B cell (primary cell): ENCODE results near the gene LRSAM1. TPM values are rescaled to one million over a fixed set of nuclear protein-coding genes. Genes with fewer than 3 reads are reported as not detected.

Experiments
- ATAC-seq: fragments of 200-7000 bp; cut with Tn5 transposase; one replicate; pipeline ENCODE4 v1.10.0; 2021; ENCODE audit warnings: low read depth, mild to moderate bottlenecking, moderate number of reproducible peaks, moderate library complexity
- CTCF ChIA-PET: fragments of 350-600 bp; sonication (Branson Sonifier 250); formaldehyde crosslinking; loops from one replicate; lab custom pipeline; 2021; ENCODE audit warnings: antibody characterized with exemption, inconsistent platforms; lab: Charles Lee
- POLR2A ChIA-PET: fragments of 350-600 bp; sonication (Branson Sonifier 250); formaldehyde crosslinking; loops from one replicate; lab custom pipeline; 2021; ENCODE audit warnings: antibody characterized with exemption; lab: Charles Lee
- DNase-seq: peaks from one replicate; pipeline ENCODE4 v3.0.0; 2013
- H2AFZ ChIP-seq: 2 replicates; pipeline ENCODE4 v1.6.1; 2012; ENCODE audit warnings: mild to moderate bottlenecking, low read depth, low read length; ENCODE audit not compliant: insufficient read depth, poor library complexity, severe bottlenecking
- H3K27ac ChIP-seq, 2 donors: 1 replicate in 1 of 2; 2 replicates in 1 of 2; pipeline ENCODE4 v1.5.1; 2012 to 2013; ENCODE audit warnings: low read length in 2 of 2, mild to moderate bottlenecking in 2 of 2, moderate library complexity in 1 of 2
- H3K27me3 ChIP-seq, 4 experiments: fragments of 200-600 bp in 1 of 4; sonication (generic) in 1 of 4; replicated peaks in 1 of 4; 1 replicate in 2 of 4; 2 replicates in 2 of 4; pipeline versions ENCODE4 v1.6.1 to v1.7.0; 2013 to 2016; ENCODE audit warnings: low read length in 3 of 4, mild to moderate bottlenecking in 2 of 4, mixed read lengths in 1 of 4, moderate library complexity in 1 of 4; ENCODE audit not compliant: insufficient read depth in 4 of 4, control insufficient read depth in 3 of 4; ENCODE audit errors: control extremely low read depth in 1 of 4
- H3K36me3 ChIP-seq, 2 experiments: replicated peaks in 1 of 2; 1 replicate in 1 of 2; 2 replicates in 1 of 2; pipeline versions ENCODE4 v1.6.1 to v1.7.1; 2013; ENCODE audit warnings: low read length in 1 of 2; ENCODE audit not compliant: insufficient read depth in 2 of 2, control insufficient read depth in 1 of 2; ENCODE audit errors: control extremely low read depth in 1 of 2, extremely low read depth in 1 of 2
- H3K4me1 ChIP-seq, 2 donors: fragments of 200-600 bp in 1 of 2; sonication (generic) in 1 of 2; 1 replicate in 1 of 2; 2 replicates in 1 of 2; pipeline versions ENCODE4 v1.5.1 to v1.6.1; 2013 to 2017; ENCODE audit warnings: low read length in 2 of 2; ENCODE audit not compliant: control insufficient read depth in 2 of 2, insufficient read depth in 2 of 2
- H3K4me2 ChIP-seq: replicated peaks from 2 replicates; pipeline ENCODE3; 2012; ENCODE audit warnings: mild to moderate bottlenecking, low read depth, low read length; ENCODE audit not compliant: poor library complexity, severe bottlenecking
- H3K4me3 ChIP-seq, 5 experiments: fragments of 200-600 bp in 1 of 5; sonication (generic) in 1 of 5; 1 replicate in 3 of 5; 2 replicates in 2 of 5; pipeline versions ENCODE4 v1.5.1 to v1.7.0; 2011 to 2016; ENCODE audit warnings: low read length in 4 of 5, mild to moderate bottlenecking in 4 of 5, low read depth in 2 of 5, control low read depth in 1 of 5, moderate library complexity in 1 of 5; ENCODE audit not compliant: insufficient read depth in 1 of 5; ENCODE audit errors: control extremely low read depth in 1 of 5, extremely low read depth in 1 of 5
- H3K79me2 ChIP-seq: fragments of 200-600 bp; sonication (generic); one replicate; pipeline ENCODE4 v1.6.0; 2016; ENCODE audit warnings: low read length; ENCODE audit not compliant: control insufficient read depth, insufficient read depth
- H3K9ac ChIP-seq: fragments of 200-600 bp; sonication (generic); 2 replicates; pipeline ENCODE4 v1.6.1; 2017; ENCODE audit warnings: mild to moderate bottlenecking, low read length, moderate library complexity
- H3K9me3 ChIP-seq, 3 donors: one replicate each; pipeline versions ENCODE4 v1.6.1 to v1.7.1; 2013; ENCODE audit warnings: low read length in 2 of 3; ENCODE audit not compliant: control insufficient read depth in 2 of 3, insufficient read depth in 1 of 3; ENCODE audit errors: control extremely low read depth in 1 of 3
- H4K20me1 ChIP-seq: 2 replicates; pipeline ENCODE4 v1.6.0; 2012; ENCODE audit warnings: mild to moderate bottlenecking, low read length; ENCODE audit not compliant: insufficient read depth, control insufficient read depth, poor library complexity, severe bottlenecking
- H3K27ac Mint-ChIP-seq: one replicate; pipeline ENCODE4 v1.8.0; 2021; ENCODE audit warnings: mixed read lengths
- H3K27me3 Mint-ChIP-seq: one replicate; pipeline ENCODE4 v1.8.0; 2021; ENCODE audit warnings: mixed read lengths
- H3K4me1 Mint-ChIP-seq: one replicate; pipeline ENCODE4 v1.8.0; 2021; ENCODE audit warnings: mixed read lengths
- H3K4me3 Mint-ChIP-seq: one replicate; pipeline ENCODE4 v1.8.0; 2021; ENCODE audit warnings: mixed read lengths
- H3K9me3 Mint-ChIP-seq: one replicate; pipeline ENCODE4 v1.8.0; 2022; ENCODE audit warnings: mixed read lengths; ENCODE audit not compliant: insufficient read depth
- EZH2 ChIP-seq: IDR thresholded peaks from 2 replicates; pipeline ENCODE4 v1.6.1; 2012; ENCODE audit warnings: borderline replicate concordance, low read depth, mild to moderate bottlenecking, moderate library complexity, low read length; ENCODE audit not compliant: insufficient read depth, poor library complexity, severe bottlenecking
- WGBS: methylation state at CpG from one replicate; pipeline ENCODE4 v1.1.5; 2013; ENCODE audit warnings: missing lambda C conversion rate; ENCODE audit not compliant: insufficient coverage; 5-methylcytosine and 5-hydroxymethylcytosine counted together
- intact Hi-C: fragments of 100-400 bp; cut with micrococcal nuclease; formaldehyde crosslinking; loops from one replicate; pipeline ENCODE4 v1.10.0; 2022
- polyA plus RNA-seq: library from polyadenylated mRNA; depleted of rRNA; stranded (reverse); fragments of >200 nt; gene quantifications from 2 replicates; pipeline ENCODE4 v1.2.3, GENCODE V29; 2012
- total RNA-seq, 2 donors: library from RNA; stranded (reverse); fragments of 120-200 nt in 1 of 2; gene quantifications; 1 replicate in 1 of 2; 2 replicates in 1 of 2; pipeline versions ENCODE4 v1.2.3 to v1.2.4, GENCODE V29; 2013 to 2022
- TF ChIP-seq, protein P1 (sequence below): fragments of 200-600 bp; IDR thresholded peaks from one replicate; pipeline ENCODE4 v1.8.0; 2022; ENCODE audit warnings: antibody characterized with exemption, mild to moderate bottlenecking

Gene LRSAM1
- total and polyA plus RNA-seq, 2 donors (not counting 1 experiment from before 2014, with no cell fraction given) = 30.6 to 39.8 TPM

DNA sequence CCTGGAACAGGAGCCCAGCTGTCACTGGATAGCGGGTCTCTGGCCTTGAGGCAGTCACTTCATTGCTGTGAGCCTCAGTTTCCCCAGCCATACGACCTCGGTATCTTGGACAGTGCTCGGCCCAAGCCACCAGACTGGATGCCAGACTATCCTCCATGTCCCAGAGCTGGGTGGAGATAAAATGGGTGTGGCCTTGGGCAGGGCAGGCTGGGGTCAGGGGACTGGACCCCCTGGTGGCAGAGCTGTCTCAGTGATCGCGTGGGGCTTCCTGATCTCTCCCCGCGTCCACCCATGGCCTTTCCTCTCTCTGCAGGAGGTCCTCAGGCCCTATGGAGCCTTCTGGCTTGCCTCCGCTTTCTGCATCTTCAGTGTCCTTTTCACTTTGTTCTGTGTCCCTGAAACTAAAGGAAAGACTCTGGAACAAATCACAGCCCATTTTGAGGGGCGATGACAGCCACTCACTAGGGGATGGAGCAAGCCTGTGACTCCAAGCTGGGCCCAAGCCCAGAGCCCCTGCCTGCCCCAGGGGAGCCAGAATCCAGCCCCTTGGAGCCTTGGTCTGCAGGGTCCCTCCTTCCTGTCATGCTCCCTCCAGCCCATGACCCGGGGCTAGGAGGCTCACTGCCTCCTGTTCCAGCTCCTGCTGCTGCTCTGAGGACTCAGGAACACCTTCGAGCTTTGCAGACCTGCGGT is 44.4 kb upstream of the LRSAM1 start:
- peaks cover 3 to 5% of the 10 kb centered on the region in 2 donors for H3K4me1 ChIP-seq
- Mint-ChIP-seq H3K4me1 (peaks cover 7% of the 10 kb centered on the region), H3K9me3 (no peaks in the 10 kb centered on the region), H3K4me3 (no peak overlapping the region), H3K27me3 (no peaks in the 10 kb centered on the region), H3K27ac (no peak overlapping the region)
- no peaks in the 10 kb centered on the region for H3K27me3 ChIP-seq
- H3K9me3 ChIP-seq = no peaks in the 10 kb centered on the region
- H3K9ac ChIP-seq = no peak overlapping the region
- H2AFZ ChIP-seq = no peak overlapping the region
- WGBS = over 99% methylated on average over 13 of the region's 13 CpGs
- POLR2A ChIA-PET = no interaction called here
- H4K20me1 ChIP-seq = no peaks in the 10 kb centered on the region
- peaks cover 0 to 5% of the 10 kb centered on the region in 2 experiments for H3K36me3 ChIP-seq
- H3K27ac ChIP-seq = no peak overlapping the region
- CTCF ChIA-PET = no interaction called here
- intact Hi-C loops = no loop called here
- H3K4me3 ChIP-seq = no peak overlapping the region
- TF ChIP-seq, protein P1, sequence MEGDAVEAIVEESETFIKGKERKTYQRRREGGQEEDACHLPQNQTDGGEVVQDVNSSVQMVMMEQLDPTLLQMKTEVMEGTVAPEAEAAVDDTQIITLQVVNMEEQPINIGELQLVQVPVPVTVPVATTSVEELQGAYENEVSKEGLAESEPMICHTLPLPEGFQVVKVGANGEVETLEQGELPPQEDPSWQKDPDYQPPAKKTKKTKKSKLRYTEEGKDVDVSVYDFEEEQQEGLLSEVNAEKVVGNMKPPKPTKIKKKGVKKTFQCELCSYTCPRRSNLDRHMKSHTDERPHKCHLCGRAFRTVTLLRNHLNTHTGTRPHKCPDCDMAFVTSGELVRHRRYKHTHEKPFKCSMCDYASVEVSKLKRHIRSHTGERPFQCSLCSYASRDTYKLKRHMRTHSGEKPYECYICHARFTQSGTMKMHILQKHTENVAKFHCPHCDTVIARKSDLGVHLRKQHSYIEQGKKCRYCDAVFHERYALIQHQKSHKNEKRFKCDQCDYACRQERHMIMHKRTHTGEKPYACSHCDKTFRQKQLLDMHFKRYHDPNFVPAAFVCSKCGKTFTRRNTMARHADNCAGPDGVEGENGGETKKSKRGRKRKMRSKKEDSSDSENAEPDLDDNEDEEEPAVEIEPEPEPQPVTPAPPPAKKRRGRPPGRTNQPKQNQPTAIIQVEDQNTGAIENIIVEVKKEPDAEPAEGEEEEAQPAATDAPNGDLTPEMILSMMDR = no peak
- TF ChIP-seq EZH2 = no peak
- H3K4me2 ChIP-seq = no peak overlapping the region
- H3K79me2 ChIP-seq = no peaks in the 10 kb centered on the region
- no peak for DNase-seq
- no peak for ATAC-seq

DNA sequence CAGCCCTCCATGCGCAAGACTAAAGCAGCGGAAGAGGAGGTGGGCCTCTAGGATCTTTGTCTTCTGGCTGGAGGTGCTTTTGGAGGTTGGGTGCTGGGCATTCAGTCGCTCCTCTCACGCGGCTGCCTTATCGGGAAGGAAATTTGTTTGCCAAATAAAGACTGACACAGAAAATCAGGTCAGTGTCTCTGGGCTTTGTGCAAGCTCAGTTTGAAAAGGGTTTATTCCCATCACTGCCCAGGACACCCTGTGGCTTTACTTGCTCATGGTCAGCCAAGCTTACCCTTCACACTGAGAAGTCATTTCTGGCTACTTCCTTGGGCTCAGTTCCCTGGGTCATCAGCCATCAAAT is 43.8 kb upstream of the LRSAM1 start:
- no peak overlapping the region for H3K4me3 Mint-ChIP-seq
- ChIA-PET CTCF (interaction anchor here (0.6 to 0.7 kb wide), 2 partner anchors 196 to 701 kb away, joined by 3 to 4 read pairs; no protein-coding TSS in a partner anchor), POLR2A (no interaction called here)
- Histone ChIP-seq H4K20me1 (no peaks in the 10 kb centered on the region), H3K4me2 (no peak overlapping the region), H3K79me2 (no peaks in the 10 kb centered on the region), H3K27me3 (no peaks in the 10 kb centered on the region), H3K4me1 (peaks cover 3 to 5% of the 10 kb centered on the region in 2 donors), H3K9me3 (no peaks in the 10 kb centered on the region), H3K36me3 (peaks cover 0 to 5% of the 10 kb centered on the region in 2 experiments), H2AFZ (no peak overlapping the region), H3K4me3 (no peak overlapping the region), H3K9ac (no peak overlapping the region), H3K27ac (no peak overlapping the region)
- WGBS = 96% methylated on average over 6 of the region's 6 CpGs
- intact Hi-C loops = no loop called here
- TF ChIP-seq, protein P1 = no peak
- no peak for TF ChIP-seq EZH2
- H3K9me3 Mint-ChIP-seq = no peaks in the 10 kb centered on the region
- H3K27me3 Mint-ChIP-seq = no peaks in the 10 kb centered on the region
- DNase-seq = no peak
- H3K4me1 Mint-ChIP-seq = peaks cover 8% of the 10 kb centered on the region
- H3K27ac Mint-ChIP-seq = no peak overlapping the region
- no peak for ATAC-seq
